Uterus (tissue), 2 donors: ENCODE data around the gene MVB12A.

Experiments
- POLR2A ChIP-seq, 2 donors: fragments of 450-650 bp; IDR thresholded peaks; one replicate each; pipeline ENCODE4 v1.6.1; 2016; ENCODE audit warnings: antibody characterized with exemption in 2 of 2, mild to moderate bottlenecking in 1 of 2, moderate library complexity in 1 of 2
- TF ChIP-seq, protein P1 (sequence below), 4 experiments: fragments of 200-600 bp in 2 of 4; fragments of 450-650 bp in 2 of 4; sonication (generic) in 2 of 4; IDR thresholded peaks; one replicate each; pipeline ENCODE4 v1.5.1; 2016 to 2019; ENCODE audit warnings: antibody characterized with exemption in 4 of 4, mild to moderate bottlenecking in 2 of 4, moderate library complexity in 1 of 4

DNA sequence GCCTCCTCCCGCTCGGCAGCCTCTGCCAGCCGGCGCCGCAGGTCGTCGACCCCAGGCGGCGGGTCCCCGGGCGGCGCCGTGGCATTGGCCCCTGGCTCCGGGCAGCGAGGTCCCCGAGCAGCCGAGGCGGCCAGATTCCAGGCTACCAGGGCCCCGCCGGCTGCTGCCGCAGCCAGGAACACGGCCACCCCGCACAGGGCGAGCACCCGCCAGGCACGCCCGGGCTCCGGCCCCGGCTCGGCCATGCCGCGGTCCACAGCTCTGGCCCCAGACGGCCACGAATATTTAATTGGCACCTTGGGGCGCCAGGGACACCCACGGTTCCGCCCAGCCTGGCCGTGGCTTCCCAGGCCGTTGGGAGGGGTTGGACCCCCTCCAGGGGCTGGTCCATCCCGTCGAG, 25.9 kb upstream of the MVB12A start, which contains the start of gene CCDC194:
- TF ChIP-seq POLR2A (IDR thresholded peaks at IDR 0.05) = no peak
- TF ChIP-seq, protein P1, sequence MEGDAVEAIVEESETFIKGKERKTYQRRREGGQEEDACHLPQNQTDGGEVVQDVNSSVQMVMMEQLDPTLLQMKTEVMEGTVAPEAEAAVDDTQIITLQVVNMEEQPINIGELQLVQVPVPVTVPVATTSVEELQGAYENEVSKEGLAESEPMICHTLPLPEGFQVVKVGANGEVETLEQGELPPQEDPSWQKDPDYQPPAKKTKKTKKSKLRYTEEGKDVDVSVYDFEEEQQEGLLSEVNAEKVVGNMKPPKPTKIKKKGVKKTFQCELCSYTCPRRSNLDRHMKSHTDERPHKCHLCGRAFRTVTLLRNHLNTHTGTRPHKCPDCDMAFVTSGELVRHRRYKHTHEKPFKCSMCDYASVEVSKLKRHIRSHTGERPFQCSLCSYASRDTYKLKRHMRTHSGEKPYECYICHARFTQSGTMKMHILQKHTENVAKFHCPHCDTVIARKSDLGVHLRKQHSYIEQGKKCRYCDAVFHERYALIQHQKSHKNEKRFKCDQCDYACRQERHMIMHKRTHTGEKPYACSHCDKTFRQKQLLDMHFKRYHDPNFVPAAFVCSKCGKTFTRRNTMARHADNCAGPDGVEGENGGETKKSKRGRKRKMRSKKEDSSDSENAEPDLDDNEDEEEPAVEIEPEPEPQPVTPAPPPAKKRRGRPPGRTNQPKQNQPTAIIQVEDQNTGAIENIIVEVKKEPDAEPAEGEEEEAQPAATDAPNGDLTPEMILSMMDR (IDR thresholded peaks at IDR 0.05) = no peak
